Right lobe of liver (tissue), 6 donors: ENCODE measurements around the gene TUG1. TPM values are rescaled to one million over a fixed set of nuclear protein-coding genes. Genes with fewer than 3 reads are reported as not detected.

Experiments used
- ATAC-seq, 4 donors: fragments of 200-7000 bp; cut with Tn5 transposase; one replicate each; pipeline ENCODE4 v1.9.1; 2020; ENCODE audit warnings: mild to moderate bottlenecking in 4 of 4, moderate library complexity in 4 of 4
- DNase-seq, 3 donors: peaks; one replicate each; pipeline ENCODE4 v3.0.0-alpha.2; 2020
- H3K27ac ChIP-seq, 3 donors: fragments of 200-600 bp; one replicate each; pipeline ENCODE4 v1.8.0; 2022
- H3K27me3 ChIP-seq, 2 donors: fragments of 200-600 bp; one replicate each; pipeline ENCODE4 v1.8.0; 2022
- H3K36me3 ChIP-seq, 4 donors: fragments of 200-600 bp; sonication (generic) in 1 of 4; one replicate each; pipeline versions ENCODE4 v1.5.1 to v1.8.0; 2017 to 2022; ENCODE audit warnings: control low read depth in 1 of 4
- H3K4me1 ChIP-seq, 4 donors: fragments of 200-600 bp; sonication (generic) in 1 of 4; one replicate each; pipeline versions ENCODE4 v1.5.1 to v1.8.0; 2017 to 2022; ENCODE audit warnings: control low read depth in 1 of 4
- H3K4me3 ChIP-seq, 3 donors: fragments of 200-600 bp; one replicate each; pipeline ENCODE4 v1.8.0; 2022
- H3K9me3 ChIP-seq, 4 donors: fragments of 200-600 bp; sonication (generic) in 1 of 4; one replicate each; pipeline versions ENCODE4 v1.5.1 to v1.8.0; 2017 to 2022; ENCODE audit warnings: control low read depth in 1 of 4
- POLR2A ChIP-seq: fragments of 450-650 bp; IDR thresholded peaks from one replicate; pipeline ENCODE4 v1.6.1; 2017; ENCODE audit warnings: antibody characterized with exemption, mild to moderate bottlenecking
- WGBS: methylation state at CpG from one replicate; pipeline ENCODE4 v1.1.6; 2018; ENCODE audit warnings: low coverage, low lambda C conversion rate; ENCODE audit not compliant: insufficient coverage; ENCODE audit errors: missing lambda C conversion rate; 5-methylcytosine and 5-hydroxymethylcytosine counted together
- intact Hi-C, 2 donors: fragments of 100-400 bp; cut with DNase I; formaldehyde crosslinking; loops; one replicate each; pipeline versions ENCODE4 v1.11.2 to v1.14.1; 2022
- total RNA-seq, 6 experiments: library from RNA; depleted of rRNA in 2 of 6; stranded (reverse); fragments of >200 nt in 2 of 6; fragmentation: NEBNext Ultra II Directional in 3 of 6; extraction: Animal tissue kit (Norgen Biotek cat#: 25700) in 3 of 6; gene quantifications; one replicate each; pipeline versions ENCODE4 v1.1.0 to v1.2.4, GENCODE V29; 2016 to 2023
- TF ChIP-seq, protein P1 (sequence below), 4 donors: fragments of 200-600 bp in 3 of 4; fragments of 450-650 bp in 1 of 4; IDR thresholded peaks; one replicate each; pipeline versions ENCODE4 v1.5.1 to v1.8.0; 2016 to 2022; ENCODE audit warnings: antibody characterized with exemption in 4 of 4, mild to moderate bottlenecking in 2 of 4
- donor health status: DM: no; HTN: yes; CAD: no.
- donor health status: DM: no; HTN: no; CAD: no.
- donor health status: DM: no; HTN: no; CAD: no.
- donor health status: DM: no; HTN: yes; CAD: no.
- donor health status: DM: no; HTN: yes; CAD: no.

TUG1 gene
- total RNA-seq, 6 experiments from 2014 or later: 20.0 to 28.1 (median 22.7) TPM

DNA sequence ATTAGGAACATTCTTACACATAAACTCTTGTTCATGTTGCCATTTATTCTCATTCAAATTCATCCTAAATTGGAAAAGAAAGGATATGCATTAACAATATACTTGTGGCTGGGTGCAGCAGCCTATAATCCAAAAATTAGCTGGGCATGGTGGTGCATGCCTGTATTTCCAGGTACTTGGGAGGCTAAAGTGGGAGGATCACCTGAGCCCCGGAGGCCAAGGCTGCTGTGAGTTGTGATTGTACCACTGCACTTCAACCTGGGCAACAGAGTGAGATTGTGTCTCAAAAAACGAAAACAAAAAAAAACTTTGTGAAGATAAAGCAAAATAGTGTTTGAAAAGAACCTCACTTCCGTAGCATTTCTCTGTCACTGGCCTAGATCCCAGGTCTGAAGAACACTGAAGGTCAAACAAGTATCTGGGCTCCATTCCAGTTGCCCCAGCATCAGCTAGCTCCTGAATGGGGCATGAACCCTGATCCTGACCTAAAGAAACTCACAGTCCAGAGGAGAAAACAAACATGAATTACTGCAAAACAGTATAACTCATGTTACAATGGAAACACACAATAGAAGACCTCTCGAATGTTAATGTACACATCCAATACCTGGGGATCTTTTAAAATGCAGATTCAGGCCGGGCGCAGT, 32.2 kb downstream of the TUG1 start:
- TF ChIP-seq, protein P1, sequence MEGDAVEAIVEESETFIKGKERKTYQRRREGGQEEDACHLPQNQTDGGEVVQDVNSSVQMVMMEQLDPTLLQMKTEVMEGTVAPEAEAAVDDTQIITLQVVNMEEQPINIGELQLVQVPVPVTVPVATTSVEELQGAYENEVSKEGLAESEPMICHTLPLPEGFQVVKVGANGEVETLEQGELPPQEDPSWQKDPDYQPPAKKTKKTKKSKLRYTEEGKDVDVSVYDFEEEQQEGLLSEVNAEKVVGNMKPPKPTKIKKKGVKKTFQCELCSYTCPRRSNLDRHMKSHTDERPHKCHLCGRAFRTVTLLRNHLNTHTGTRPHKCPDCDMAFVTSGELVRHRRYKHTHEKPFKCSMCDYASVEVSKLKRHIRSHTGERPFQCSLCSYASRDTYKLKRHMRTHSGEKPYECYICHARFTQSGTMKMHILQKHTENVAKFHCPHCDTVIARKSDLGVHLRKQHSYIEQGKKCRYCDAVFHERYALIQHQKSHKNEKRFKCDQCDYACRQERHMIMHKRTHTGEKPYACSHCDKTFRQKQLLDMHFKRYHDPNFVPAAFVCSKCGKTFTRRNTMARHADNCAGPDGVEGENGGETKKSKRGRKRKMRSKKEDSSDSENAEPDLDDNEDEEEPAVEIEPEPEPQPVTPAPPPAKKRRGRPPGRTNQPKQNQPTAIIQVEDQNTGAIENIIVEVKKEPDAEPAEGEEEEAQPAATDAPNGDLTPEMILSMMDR (IDR thresholded peaks at IDR 0.05): no peak
- no peak for TF ChIP-seq POLR2A
- DNase-seq (peak; percentile 48 to 85 (median 75)), ATAC-seq (peak; percentile 99)
- Histone ChIP-seq H3K4me3 (no peak overlapping the region), H3K9me3 (peaks cover 0 to 6% (median 0%) of the 10 kb centered on the region in 4 donors), H3K36me3 (no peaks in the 10 kb centered on the region), H3K4me1 (peaks cover 0 to 10% (median 2%) of the 10 kb centered on the region in 4 donors), H3K27ac (peak overlapping the region in 2 of 3 donors; percentile 71 to 83), H3K27me3 (no peaks in the 10 kb centered on the region)
- 10% methylated on average over 4 of the region's 6 CpGs for WGBS
- intact Hi-C loops: no loop called here

DNA sequence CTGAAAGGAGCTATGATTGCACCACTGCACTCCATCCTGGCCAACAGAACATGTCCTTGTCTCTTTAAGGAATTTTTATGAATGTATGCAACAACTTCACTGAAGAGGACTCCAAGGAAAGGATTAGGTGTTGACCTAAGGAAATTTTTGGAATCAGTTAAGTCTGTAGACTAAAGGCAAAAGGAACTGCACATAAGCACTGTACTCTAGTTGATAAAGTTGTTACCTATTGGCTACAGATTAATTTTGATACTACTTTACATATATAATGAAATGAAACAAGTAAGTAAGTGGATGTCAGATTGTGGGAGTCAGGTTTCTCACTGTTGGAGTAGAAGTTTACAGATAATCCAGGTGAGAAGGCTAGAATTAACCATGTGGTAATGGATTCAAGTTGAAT, 36.5 kb downstream of the TUG1 start:
- H3K4me3 ChIP-seq: no peak overlapping the region
- ATAC-seq (no peak), DNase-seq (no peak)
- no peak overlapping the region for H3K27ac ChIP-seq
- intact Hi-C loops: no loop called here
- H3K4me1 ChIP-seq: peaks cover 0 to 10% (median 2%) of the 10 kb centered on the region in 4 donors
- H3K9me3 ChIP-seq: peaks cover 0 to 6% (median 0%) of the 10 kb centered on the region in 4 donors
- H3K27me3 ChIP-seq: no peaks in the 10 kb centered on the region
- TF ChIP-seq, protein P1 (IDR thresholded peaks at IDR 0.05): no peak
- TF ChIP-seq POLR2A: no peak
- no peaks in the 10 kb centered on the region for H3K36me3 ChIP-seq

DNA sequence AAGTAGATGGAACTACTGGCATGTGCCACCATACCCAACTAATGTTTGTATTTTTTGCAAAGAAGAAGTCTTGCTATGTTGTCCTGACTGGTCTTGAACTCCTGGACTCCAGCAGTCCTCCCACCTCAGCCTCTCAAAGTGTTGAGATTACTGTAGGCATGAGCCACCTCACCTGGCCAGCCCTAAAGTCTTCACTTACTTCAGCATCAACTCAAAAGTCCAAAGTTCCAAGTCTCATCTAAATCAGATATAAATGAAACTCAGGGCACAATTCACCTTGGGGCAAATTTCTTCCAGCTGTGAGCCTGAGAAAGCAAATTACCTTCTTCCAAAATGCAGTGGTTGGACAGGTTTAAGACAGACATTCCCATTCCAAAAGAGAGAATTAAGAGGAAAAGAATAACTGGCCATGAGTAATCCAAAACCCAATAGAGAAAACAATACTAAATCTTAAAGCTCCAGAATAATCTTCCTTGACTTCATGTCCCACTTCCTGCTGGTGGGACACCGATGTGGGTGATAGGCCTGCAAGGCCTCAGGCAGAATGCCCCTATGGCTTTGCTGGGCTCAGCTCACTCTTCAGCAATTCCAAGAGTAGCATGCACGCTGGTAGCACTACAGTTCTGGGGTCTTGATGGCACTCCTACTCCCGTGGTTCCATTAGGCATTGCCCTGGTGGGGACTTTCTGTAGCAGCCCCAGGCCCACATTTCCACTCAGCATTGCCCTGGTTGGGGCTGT, 50.3 kb downstream of the TUG1 start:
- intact Hi-C loops: no loop called here
- Histone ChIP-seq H3K4me3 (no peak overlapping the region), H3K36me3 (no peaks in the 10 kb centered on the region), H3K27ac (no peak overlapping the region), H3K27me3 (no peaks in the 10 kb centered on the region), H3K9me3 (no peaks in the 10 kb centered on the region), H3K4me1 (no peaks in the 10 kb centered on the region)
- DNase-seq (peak in 1 of 3 donors; percentile 25), ATAC-seq (no peak)
- TF ChIP-seq, protein P1 (IDR thresholded peaks at IDR 0.05): no peak
- no peak for TF ChIP-seq POLR2A
- 68% methylated on average over 3 of the region's 3 CpGs for WGBS

DNA sequence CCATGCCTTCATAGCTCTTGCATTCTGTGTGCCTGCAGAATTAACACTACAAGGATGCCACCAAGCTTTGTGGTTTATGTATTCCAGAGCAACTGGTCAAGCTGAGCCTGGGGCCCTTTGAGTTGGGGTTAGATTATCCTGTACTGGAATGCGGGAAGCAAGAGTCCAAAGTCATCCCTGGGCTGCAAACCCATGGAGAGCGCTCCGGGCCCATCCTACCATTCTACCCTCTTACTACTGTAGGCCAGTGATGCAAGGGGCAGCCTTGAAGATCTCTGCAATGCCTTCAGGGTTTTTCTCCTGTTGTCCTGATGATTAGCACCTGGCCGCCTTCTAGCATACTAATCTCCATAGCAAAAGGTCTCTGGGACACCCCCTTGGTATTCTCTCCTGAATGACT, 51.3 kb downstream of the TUG1 start:
- Histone ChIP-seq H3K27me3 (no peaks in the 10 kb centered on the region), H3K9me3 (no peaks in the 10 kb centered on the region), H3K4me1 (no peaks in the 10 kb centered on the region), H3K36me3 (no peaks in the 10 kb centered on the region), H3K4me3 (no peak overlapping the region), H3K27ac (no peak overlapping the region)
- DNase-seq: no peak
- ATAC-seq: no peak
- intact Hi-C loops: no loop called here
- 100% methylated on average over 1 of the region's 4 CpGs for WGBS
- no peak for TF ChIP-seq POLR2A
- TF ChIP-seq, protein P1 (IDR thresholded peaks at IDR 0.05): no peak
